ENCODE measurements around the gene SHANK1.

SHANK1 gene

DNA sequence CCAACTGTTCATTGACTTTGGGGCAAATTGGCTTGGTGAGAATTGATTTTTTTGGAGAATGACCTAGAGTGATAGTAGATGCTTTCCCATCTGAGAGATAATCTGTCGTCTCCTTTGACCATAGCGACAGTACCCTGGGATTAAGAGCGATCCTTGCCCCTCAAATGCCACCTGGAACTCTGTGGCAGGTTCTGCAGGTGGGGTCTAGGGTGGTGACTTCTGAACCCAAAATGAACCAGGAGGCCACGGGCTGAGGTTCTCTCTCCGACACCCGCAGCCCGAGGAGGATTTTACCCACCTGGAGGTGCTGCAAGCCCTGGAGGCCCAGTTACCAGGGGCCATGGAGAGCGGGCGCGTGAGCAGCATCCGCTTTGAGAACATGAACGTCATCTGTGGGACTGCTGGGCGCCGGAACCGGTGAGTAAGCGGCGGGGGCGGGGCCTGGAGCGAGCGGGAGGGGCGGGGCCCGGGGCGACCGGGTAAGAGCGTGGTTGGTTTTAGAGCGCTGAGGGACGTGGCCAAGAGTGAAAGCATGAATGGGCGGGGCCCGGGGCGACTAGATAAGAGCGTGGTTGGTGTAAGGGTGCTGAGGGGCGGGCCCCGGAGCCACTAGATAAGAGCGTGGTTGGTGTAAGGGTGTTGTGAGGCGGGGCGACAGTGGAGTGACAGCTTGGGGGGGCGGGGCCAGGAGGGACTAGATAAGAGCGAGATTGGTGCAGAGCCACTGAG is 61.7 kb downstream of the SHANK1 start:
- ATAC-seq: peak; percentile 97 to 98

DNA sequence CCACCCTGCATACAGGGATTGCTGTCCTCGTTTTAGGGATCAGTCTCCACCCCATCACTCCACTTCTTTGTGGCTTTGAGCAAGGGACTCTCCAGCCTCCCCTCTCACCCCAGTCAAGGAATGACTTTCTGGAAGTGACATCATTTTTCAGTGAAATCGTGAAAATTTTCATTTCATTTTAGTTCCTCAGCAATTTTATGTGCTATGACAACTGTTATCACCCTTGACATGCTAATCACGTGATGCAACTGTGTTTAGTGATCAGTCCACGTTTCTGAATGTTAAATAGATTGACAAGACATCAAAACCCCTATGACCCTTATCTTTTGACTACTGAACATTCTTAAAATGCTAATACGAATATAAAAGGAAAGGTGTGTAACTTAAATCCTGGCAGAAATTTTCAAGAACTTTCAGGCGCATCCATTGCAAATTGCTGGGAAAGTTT is 62.4 kb downstream of the SHANK1 start:
- ATAC-seq: no peak

DNA sequence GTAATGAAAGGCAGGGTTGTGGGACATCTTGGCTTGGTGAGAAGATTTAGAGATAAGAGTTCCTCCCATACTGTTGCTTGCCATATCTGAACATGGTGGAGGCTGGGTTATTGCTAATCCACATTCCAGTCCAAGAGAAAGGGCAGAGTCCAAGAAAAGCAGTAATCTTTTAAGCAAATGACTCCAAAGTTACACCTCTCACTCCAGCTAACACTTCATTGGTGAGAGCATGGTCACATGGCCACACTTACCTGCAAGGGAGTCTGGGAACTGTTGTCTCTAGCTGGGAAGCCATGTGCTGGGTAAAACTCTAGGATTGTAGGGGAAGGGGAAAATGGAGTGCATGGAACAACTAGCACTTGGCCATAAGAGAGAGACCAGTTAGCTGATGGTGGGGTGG is 64.7 kb downstream of the SHANK1 start:
- ATAC-seq: no peak

DNA sequence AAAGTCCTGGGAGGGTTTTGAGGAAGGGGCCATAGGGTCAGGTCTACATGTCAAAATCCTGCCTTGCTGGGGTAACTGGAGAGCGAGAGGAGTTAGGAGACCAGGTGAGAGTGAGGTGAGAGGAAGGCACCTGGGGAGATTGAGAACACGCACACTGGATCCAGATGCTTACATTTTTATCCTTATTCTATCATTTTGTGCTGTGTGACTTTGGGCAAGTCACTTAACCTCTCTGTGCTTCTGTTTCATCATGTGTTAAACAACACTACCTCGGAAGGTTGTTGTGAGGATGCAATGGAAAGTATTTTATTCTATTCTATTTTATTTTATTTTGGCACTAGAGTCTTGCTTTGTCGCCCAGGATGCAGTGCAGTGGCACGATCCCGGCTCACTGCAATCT is 66.9 kb downstream of the SHANK1 start:
- no peak for ATAC-seq

DNA sequence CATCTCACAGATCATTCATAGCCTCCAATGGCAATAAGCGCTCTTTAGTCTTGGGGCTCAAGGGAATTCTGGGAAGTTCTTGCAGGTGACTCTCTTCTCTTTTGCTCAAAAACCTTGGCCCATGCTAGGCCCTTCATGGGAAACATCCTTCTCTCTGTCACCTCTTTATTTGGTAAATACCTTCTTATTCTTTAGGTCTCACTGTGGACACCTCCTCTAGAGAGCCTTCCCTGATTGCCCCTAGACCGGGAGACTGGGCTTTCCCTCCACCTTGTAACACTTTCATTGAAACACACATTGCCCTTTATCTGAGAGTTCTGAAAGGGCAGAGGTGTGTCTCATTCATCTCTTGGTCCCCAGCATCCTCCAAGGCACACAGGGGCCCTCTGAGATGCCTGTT is 68.4 kb downstream of the SHANK1 start:
- no peak for ATAC-seq

DNA sequence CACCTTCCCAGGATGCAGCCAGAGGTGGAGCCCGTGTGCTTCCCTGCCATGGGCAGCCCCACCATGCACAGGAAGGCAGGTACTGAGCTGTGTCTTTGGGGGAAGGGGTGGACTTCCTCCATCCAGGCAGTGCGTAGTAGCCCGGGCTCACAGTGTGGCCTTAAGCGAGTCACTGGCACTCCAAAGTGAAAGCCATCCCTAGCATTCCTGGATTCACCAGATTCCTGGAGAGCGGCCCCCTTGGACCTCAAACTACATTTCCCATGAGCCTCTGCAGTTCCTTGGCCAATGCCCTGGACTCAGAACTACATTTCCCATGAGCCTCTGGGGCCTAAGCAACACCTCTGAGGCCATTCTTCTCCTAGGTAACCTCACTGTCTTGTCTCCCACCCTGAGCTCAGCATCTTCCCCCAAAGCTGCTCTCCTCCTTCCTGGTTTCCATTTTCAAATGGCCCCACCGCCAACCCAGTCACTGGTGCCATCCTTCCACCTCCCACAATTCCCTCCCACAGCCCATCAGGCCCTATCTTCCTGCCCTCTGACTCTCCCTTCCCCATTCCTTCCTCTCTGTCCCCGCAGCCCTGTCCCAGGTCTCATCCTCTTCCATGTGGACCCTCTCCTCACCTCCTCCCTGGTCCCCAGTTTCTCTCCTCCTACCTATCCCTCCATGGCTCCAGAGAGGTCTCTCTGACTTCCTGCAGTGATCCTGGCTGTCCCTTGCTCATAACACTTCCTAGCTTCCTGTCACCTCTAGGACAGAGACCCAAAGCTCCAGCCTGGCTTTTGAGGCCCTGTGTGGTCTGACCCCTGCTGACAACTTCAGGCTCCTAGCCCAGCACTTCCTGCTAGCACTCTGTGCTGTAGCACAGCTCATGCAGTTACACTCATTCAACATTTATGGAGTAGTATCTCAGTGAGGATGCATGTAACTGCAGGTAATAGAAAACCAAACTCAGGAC is 69.9 kb downstream of the SHANK1 start, which contains the start of gene C19orf81:
C19orf81 (plus strand) TSS at position 13 of the 959 bp plus-strand sequence; CDS start at position 13, 0 bp downstream.
- no peak for ATAC-seq

DNA sequence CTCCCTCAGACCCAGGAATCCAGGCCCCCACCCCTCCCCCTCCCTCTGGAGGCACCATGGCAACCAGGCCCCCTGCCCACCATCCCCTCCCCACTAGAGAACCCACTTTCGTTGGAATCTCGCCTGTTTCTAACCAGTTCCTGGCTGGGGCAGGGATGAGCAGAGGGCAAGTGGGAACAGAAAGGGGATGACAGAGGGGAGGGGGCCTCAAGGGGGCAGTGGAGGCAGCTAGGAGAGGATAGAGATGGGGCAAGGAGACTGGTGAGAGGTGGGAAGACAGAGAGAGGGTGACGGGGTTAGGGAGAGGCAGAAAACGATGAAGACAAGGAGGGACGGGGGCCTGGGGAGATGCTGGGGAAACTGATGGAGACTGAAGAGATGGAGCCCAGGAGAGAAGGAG is 70.9 kb downstream of the SHANK1 start:
- no peak for ATAC-seq

DNA sequence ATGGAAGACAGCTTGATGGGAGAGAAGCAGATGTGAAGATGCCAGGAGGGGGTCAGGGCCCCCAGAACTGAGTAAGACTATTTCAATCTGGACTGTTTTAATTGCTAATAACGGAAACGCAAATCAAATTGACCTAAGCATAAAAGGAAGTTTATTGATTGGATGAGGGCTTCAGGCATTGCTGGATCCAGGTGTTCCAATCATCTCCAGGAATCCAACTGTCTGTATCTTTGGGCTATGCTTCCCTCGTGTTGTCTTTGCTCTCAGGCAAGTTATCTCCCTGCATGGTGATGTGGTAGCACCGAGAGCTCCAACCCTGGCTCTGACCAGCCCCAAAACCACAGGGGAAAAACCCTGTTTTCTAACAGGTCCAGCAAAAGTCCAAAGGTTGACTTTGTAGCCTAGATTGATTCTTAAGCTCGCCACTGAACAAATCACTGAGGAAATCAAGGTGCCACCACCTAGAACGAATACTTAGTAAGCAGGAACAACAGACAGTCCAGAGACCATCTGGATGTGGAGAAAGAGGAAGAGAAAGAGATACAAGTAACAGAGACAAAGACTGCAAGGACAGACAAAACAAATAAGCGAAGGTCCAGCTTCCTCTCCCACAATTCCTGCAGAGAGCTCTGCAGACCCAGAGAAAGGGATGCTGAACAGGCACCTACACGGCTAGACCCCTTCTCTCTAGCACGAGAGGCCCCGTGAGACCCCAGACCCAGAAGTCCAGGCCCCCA is 71.6 kb downstream of the SHANK1 start:
- ATAC-seq: no peak

DNA sequence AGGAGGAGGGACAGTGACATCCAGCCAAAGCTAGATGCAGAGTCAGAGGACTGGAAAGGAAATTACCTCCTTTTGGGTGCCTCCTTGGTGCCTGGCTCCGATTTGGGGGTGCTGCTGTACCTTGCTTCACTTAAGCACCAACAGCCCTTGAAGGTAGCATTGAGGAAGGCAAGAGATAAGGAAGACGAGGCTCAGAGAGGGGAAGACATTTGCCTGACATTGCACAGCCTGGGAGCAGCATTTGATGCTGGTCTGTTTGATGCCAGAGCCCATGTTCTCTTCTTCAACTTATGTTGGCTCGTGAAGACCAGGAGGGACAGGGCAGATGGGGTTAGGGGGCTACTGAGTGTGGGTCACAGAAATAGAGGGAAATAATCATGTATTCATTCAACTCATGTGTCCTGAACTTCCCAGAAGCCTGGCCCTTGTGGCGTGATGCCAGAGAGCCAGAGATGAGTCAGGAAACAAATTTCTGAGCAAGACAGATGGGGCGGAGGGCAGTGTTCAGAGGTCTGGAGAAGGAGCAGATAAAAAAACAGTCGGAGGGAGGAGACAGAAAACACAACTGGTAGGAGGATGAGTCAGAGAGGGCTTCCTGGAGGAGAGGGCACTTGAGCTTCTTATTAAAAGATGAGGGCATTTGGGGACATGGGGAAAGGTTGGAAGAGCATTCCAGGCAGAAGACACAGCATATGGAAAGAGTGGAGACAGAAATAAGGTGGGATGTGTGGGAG is 73.4 kb downstream of the SHANK1 start:
- ATAC-seq: no peak

DNA sequence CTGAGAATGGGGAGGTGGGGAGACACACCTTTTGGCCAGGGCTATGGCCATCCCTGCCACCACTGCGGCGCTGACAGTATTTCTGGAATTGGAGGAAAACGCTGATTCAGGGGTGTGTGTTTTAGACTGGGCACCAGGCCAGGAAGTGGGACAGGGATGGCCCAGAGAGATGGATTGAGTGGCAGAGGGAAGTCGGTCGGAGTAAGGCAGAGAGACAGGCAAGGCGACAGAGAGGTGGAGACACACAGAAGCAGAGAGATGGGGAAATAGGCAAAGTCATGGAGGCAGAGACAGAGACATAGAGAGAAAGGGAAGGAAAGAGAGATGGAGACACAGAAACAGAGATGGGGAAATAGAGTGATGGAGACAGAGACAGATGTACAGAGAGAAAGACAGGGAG is 74.5 kb downstream of the SHANK1 start:
- no peak for ATAC-seq

DNA sequence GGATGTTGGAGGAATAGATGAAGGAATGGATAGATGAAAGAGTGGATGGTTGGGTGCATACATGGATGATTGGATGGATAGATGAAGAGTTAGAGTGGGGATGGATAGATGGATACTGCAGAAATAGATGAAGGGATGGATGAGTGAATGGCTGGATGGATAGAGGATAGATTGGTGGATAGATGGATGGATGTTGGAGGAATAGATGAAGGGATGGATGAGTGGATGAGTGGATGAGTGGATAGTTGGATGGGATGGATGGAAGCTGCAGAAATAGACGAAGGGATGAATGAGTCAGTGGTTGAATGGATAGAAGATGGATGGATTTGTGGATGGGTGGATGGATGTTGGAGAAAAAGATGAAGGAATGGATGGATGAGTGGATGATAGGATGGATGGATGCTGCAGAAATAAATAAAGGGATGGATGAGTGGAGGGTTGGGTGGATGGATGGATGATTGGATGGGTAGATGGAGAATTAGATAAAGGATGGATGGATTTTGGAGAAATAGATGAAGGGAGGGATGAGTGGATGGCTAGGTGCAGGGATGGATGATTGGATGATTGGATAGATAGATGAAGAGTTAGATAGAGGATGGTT is 75.2 kb downstream of the SHANK1 start:
- no peak for ATAC-seq

DNA sequence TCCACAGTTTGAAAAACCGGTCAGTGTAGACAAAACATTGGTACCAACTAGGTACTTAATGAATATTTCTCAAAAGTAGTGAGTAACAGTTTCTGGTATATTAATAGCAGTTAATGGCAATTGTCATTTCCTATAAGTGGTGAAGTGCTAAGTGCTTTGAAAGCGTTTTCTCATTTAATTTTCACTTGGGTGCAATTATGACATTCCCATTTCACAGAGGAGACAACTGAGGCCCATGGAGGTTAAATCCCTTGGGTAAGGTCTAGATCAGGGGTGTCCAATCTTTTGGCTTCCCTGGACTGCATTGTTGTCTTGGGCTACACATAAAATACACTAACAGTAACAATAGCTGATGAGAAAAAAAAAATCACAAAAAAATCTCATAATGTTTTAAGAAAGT is 79.2 kb downstream of the SHANK1 start:
- ATAC-seq: no peak

DNA sequence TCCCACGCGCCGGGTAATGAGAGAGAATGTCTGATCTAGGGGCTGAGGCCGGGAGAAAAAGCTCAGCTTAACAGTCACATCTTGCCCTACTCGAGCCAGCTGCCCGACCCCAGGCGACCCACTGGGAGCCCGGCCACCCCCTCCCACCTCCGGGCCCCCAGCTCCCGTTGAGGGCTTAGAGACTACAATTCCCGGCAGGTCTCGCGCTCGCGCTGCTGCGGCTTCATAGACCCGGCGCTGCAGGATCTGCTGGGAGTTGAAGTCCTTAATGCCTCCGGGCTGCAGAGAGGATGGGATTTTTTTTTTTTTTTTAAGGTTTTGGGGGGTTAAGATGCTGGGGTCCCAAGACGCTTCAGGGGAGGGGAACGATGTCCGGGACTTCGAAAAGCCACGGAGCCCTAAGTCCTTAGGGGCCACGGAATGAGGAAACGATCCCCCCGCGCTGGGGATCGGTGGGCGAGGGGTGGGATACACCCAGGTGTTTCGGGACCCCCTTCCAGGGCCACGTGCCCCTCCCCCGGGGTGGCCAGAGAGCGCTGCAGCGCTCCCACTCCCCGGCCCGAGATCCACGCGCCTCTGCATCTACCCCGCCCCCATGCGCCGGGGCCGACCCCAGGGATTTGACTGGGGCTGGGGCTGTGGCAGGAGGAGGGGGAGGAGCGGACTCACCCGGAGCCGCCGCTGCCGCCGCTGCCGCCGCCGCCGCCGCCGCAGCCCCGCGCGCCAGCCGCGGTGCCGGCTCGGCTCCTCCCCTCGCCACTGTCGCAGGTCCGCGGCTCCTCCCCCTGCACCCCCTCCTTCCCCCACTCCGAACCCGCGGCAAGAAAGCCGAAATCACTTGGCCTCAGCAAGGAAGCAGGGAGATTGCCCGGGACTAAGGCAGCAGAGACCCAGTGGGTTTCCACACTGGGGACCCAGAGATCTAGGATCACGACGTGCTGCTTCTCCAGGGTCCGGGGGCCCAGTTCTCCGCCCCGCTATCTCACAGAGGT is 80.2 kb downstream of the SHANK1 start, which contains the start of gene SYT3:
SYT3 (minus strand) TSS at position 761 of the 992 bp plus-strand sequence. CDS start 2,470 bp downstream, outside the sequence.
- peak; percentile 55 to 65 for ATAC-seq

DNA sequence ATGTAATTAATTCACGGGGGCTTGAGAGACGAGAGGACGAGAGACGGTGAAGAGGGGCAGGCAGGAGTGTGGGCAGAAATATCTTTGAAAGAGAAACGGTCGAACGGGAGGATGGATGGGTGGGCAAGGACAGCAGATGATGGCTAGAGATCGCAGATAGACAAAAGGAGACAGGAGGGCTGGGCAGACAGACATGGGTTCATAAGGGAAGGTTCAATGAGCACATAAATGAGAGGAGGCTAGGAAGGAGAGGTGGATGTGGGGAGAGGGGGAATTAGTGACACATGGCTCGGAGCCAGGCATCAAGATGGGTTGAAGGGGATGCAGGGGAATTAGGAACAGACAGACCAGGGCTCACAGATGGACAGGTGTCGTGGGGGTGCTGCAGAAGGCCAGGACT is 81.0 kb downstream of the SHANK1 start:
- ATAC-seq: no peak

DNA sequence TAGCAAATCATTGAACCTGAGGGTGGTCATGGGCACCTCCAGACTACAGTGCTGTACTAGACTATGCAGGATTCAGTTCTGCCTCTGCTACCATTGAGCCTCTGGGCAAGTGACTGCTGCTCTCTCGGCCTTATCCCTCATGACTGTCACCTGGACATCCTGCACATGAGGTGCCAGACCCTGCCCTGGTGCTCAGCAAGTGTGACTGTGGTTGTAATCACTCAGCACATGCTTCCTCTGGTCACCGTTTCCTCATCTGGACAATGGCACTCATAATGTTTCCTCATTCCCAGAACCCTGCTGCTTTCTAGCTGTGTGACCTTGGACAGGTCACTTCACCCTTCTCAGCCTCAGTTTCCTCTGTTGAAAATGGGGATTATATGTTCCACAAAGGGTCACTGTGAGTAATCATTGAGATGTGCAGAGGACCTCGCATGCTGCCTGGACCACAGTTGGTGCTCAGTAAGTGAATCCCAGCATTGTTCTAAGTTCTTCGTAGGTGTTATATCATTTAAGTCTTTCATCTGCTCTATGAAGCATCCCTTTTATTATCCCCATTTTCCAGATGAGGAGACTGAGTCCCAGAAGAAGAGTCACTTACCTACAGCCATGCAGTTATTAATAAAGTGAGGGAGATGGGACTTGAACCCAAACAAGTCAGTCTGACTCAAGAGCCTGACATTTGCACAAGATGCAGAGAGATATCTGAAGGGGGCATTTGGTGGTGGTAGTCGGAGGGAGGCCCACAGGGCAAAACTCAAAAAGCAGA is 83.1 kb downstream of the SHANK1 start:
- ATAC-seq: no peak

DNA sequence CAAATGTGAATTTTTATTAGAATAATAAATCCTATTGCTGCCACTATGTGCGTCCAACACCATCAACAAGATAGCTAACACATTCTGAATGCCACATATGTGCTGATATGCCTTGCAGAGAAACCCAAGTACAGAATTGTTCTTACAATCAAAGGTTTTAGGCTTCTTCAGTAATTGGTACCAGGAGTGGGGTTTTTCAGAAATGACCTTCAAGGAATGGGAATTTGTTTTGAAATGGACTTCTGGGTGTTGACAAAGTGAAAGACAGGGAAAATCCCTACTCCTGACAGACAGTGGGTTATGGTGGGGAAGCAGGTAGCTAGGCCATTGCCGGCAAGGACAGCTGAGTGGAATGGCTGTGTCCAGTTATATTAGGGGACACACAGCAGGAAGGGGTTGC is 85.6 kb downstream of the SHANK1 start:
- no peak for ATAC-seq

DNA sequence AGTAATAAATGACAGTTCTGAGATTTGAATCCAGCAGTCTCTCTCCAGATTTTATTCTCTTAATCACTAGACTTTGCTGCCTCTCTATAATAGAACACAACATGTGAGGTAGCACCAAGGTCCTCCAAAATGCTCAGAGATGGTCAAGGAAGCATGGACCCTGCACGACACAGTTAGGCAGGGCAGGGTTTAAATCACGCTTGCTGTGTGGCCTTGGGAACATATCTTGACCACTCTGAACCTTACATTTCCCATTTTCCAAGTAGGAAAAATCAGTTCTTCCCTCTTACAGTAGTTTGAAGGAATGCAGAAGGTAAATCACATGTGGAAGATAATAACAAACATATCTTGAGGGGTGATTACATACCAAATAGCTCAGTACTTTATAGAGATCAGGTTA is 86.2 kb downstream of the SHANK1 start:
- no peak for ATAC-seq

DNA sequence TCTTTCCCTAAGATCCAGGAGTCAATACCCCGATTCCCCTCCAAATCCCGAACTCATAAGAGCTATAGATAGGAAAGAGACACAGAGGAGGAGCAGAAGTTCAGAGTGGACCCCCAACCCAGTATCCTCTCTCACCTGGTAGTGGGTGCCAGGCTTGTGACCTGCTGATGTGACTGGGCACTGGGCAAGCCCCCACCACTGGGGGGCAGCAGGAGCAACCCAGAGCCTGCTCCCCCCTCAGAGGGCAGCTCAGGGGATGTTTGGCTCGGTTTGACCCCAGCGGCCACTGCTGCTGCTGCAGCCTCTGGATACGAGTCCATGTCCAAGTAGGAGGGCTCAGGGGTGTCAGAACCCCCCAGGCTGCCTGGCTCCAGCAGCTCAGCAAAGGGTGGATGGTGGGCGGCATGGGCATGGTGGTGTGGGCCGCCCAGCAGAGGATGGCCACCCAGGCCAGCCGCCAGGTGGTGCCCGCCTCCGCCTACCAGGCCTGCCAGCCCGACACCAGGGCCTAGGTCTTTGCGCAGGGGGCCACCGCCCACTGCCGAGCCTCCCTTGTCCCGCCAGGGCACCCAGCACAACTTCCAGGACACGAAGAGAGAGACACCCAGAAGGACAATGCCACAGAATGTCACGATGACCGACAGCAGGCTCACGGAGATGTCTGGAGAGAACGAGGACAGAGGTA is 87.3 kb downstream of the SHANK1 start:
- no peak for ATAC-seq

DNA sequence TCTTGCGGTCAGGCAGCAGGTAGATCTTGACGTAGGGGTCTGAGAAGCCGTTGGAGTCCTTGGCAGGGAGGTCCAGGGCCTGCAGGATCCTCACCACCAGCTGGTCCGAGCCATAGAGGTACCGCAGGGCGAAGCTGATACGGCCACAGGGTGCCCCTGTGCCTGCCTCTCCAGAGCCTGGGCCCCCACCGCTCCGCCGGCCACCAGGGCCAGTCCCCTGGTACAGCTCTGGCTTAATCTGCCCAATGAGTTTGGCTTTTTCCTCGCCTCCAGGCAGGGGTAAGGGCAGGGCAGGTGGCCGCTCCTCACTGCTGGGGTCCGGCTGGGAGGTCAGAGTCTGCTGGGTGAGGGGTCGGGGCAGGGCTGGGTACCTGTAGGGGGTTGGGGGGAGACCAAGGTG is 89.8 kb downstream of the SHANK1 start:
- ATAC-seq: no peak
